Neural cell (in vitro differentiated cells): ENCODE measurements around the gene DOCK4. TPM values are rescaled to one million over a fixed set of nuclear protein-coding genes. Genes with fewer than 3 reads are reported as not detected.

Experiments
- H2AFZ ChIP-seq: fragments of 200-600, 300-800 bp; sonication (generic), shearing (Covaris generic); 2 replicates; pipeline ENCODE4 v1.6.0; 2014; ENCODE audit warnings: low read depth, mild to moderate bottlenecking, antibody characterized with exemption, low read length, moderate library complexity
- H3F3A ChIP-seq: fragments of 200-600 bp; shearing (Covaris generic); 2 replicates; pipeline ENCODE4 v1.6.1; 2016; ENCODE audit warnings: mild to moderate bottlenecking, moderate library complexity, mixed read lengths, antibody characterized with exemption, low read length; ENCODE audit not compliant: insufficient read depth, poor library complexity, severe bottlenecking
- H3K27ac ChIP-seq: fragments of 200-600, 300-800 bp; sonication (generic), shearing (Covaris generic); 2 replicates; pipeline ENCODE4 v1.5.1; 2014; ENCODE audit warnings: mild to moderate bottlenecking, low read length, moderate library complexity
- H3K27me3 ChIP-seq: fragments of 300-800, 200-600 bp; sonication (generic), shearing (Covaris generic); 2 replicates; pipeline ENCODE4 v1.6.0; 2014; ENCODE audit warnings: mild to moderate bottlenecking, low read depth, low read length, moderate library complexity; ENCODE audit not compliant: insufficient read depth
- H3K36me3 ChIP-seq: fragments of 300-800, 200-600 bp; sonication (generic), shearing (Covaris generic); 2 replicates; pipeline ENCODE4 v1.5.1; 2014; ENCODE audit warnings: mild to moderate bottlenecking, antibody characterized with exemption, low read length, moderate library complexity; ENCODE audit not compliant: insufficient read depth
- H3K4me2 ChIP-seq: fragments of 300-800, 200-600 bp; sonication (generic), shearing (Covaris generic); 2 replicates; pipeline ENCODE4 v1.6.0; 2014; ENCODE audit warnings: mild to moderate bottlenecking, low read length
- H3K4me3 ChIP-seq: fragments of 300-800, 200-600 bp; sonication (generic), shearing (Covaris generic); 2 replicates; pipeline ENCODE4 v1.5.1; 2014; ENCODE audit warnings: mild to moderate bottlenecking, low read length, moderate library complexity
- H3K79me2 ChIP-seq: fragments of 200-600 bp; shearing (Covaris generic); replicated peaks from 2 replicates; pipeline ENCODE4 v1.6.0; 2014; ENCODE audit warnings: mild to moderate bottlenecking, low read length, moderate library complexity; ENCODE audit not compliant: insufficient read depth
- H3K9ac ChIP-seq: fragments of 300-800, 200-600 bp; sonication (generic), shearing (Covaris generic); 2 replicates; pipeline ENCODE4 v1.6.1; 2016; ENCODE audit warnings: mild to moderate bottlenecking, low read length, mixed read lengths
- H3K9me2 ChIP-seq: fragments of 200-600 bp; shearing (Covaris generic); 2 replicates; pipeline ENCODE4 v1.6.1; 2016; ENCODE audit warnings: mild to moderate bottlenecking, low read length, mixed read lengths; ENCODE audit not compliant: insufficient read depth
- H3K9me3 ChIP-seq: fragments of 200-600, 300-800 bp; sonication (generic), shearing (Covaris generic); 2 replicates; pipeline ENCODE4 v1.6.1; 2016; ENCODE audit warnings: mild to moderate bottlenecking, mixed run types, low read length, moderate library complexity, mixed read lengths
- H4K20me1 ChIP-seq: fragments of 200-600 bp; shearing (Covaris generic); 2 replicates; pipeline ENCODE4 v1.6.1; 2016; ENCODE audit warnings: mild to moderate bottlenecking, mixed run types; ENCODE audit not compliant: insufficient read depth
- EP300 ChIP-seq: fragments of 450-650 bp; conservative IDR thresholded peaks from 2 replicates; pipeline ENCODE4 v1.6.1; 2014; ENCODE audit warnings: antibody characterized with exemption, mild to moderate bottlenecking, moderate library complexity; ENCODE audit not compliant: poor library complexity, severe bottlenecking
- EZH2 ChIP-seq: fragments of 200-600, 300-800 bp; shearing (Covaris generic), sonication (generic); IDR thresholded peaks from 2 replicates; pipeline ENCODE4 v1.6.1; 2014; ENCODE audit warnings: antibody characterized with exemption, low read length, borderline replicate concordance, mild to moderate bottlenecking; ENCODE audit not compliant: insufficient read depth, poor library complexity, severe bottlenecking
- MXI1 ChIP-seq: fragments of 450-650 bp; conservative IDR thresholded peaks from 2 replicates; pipeline ENCODE4 v1.6.1; 2014; ENCODE audit warnings: antibody characterized with exemption, mild to moderate bottlenecking; ENCODE audit not compliant: poor library complexity, severe bottlenecking
- POLR2AphosphoS5 ChIP-seq: IDR thresholded peaks from 2 replicates; pipeline ENCODE4 v1.6.1; 2012
- RAD21 ChIP-seq: fragments of 450-650 bp; conservative IDR thresholded peaks from 2 replicates; pipeline ENCODE4 v1.6.1; 2014; ENCODE audit warnings: antibody characterized with exemption, mild to moderate bottlenecking, moderate library complexity
- SMC3 ChIP-seq: fragments of 450-650 bp; conservative IDR thresholded peaks from 2 replicates; pipeline ENCODE4 v1.6.1; 2014; ENCODE audit warnings: antibody characterized with exemption, mild to moderate bottlenecking, moderate library complexity; ENCODE audit not compliant: poor library complexity
- TAF1 ChIP-seq: IDR thresholded peaks from 2 replicates; pipeline ENCODE4 v1.6.1; 2012; ENCODE audit warnings: low read depth
- polyA plus RNA-seq: library from polyadenylated mRNA; depleted of rRNA; stranded (reverse); fragments of >200 nt; gene quantifications from 2 replicates; pipeline ENCODE4 v1.2.3, GENCODE V29; 2014
- TF ChIP-seq, protein P1 (sequence below): IDR thresholded peaks from 2 replicates; pipeline ENCODE4 v1.6.1; 2012; ENCODE audit warnings: borderline replicate concordance
- TF ChIP-seq, protein P2 (sequence below): fragments of 450-650 bp; IDR thresholded peaks from 2 replicates; pipeline ENCODE4 v1.5.1; 2014; ENCODE audit warnings: antibody characterized with exemption, mild to moderate bottlenecking, moderate library complexity; ENCODE audit not compliant: poor library complexity, severe bottlenecking

DOCK4 gene
- polyA plus RNA-seq, 1 donor from 2014 or later, result 28.1 TPM

DNA sequence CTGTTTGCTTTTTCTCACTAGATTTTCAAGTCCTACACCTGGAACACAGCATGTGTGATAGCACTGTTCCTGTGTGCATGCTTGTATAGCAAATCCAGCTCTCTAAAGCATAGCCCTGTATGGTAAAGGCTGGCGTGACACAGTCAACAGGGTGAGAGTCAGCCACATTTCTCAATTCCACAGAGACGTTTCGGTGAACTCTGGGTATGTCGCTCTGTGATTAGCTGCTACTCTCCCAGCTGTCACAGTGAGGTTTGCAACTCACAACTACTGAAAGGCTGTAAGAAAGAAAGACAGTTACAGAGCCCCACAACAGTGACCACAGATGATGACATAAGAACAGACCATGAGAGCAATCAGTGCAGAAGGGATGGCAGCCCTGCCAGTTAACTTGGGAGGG lies 473.3 kb downstream of the DOCK4 start:
- Histone ChIP-seq H3K9me2 (no peaks in the 10 kb centered on the region), H3F3A (no peaks in the 10 kb centered on the region), H3K9ac (no peak overlapping the region), H3K4me2 (no peak overlapping the region), H3K27me3 (no peaks in the 10 kb centered on the region), H3K36me3 (peaks cover 9% of the 10 kb centered on the region), H3K9me3 (no peaks in the 10 kb centered on the region), H3K27ac (no peak overlapping the region), H3K4me3 (no peak overlapping the region), H2AFZ (no peak overlapping the region), H4K20me1 (no peaks in the 10 kb centered on the region), H3K79me2 (no peaks in the 10 kb centered on the region)
- TF ChIP-seq SMC3, result no peak
- TF ChIP-seq, protein P1, sequence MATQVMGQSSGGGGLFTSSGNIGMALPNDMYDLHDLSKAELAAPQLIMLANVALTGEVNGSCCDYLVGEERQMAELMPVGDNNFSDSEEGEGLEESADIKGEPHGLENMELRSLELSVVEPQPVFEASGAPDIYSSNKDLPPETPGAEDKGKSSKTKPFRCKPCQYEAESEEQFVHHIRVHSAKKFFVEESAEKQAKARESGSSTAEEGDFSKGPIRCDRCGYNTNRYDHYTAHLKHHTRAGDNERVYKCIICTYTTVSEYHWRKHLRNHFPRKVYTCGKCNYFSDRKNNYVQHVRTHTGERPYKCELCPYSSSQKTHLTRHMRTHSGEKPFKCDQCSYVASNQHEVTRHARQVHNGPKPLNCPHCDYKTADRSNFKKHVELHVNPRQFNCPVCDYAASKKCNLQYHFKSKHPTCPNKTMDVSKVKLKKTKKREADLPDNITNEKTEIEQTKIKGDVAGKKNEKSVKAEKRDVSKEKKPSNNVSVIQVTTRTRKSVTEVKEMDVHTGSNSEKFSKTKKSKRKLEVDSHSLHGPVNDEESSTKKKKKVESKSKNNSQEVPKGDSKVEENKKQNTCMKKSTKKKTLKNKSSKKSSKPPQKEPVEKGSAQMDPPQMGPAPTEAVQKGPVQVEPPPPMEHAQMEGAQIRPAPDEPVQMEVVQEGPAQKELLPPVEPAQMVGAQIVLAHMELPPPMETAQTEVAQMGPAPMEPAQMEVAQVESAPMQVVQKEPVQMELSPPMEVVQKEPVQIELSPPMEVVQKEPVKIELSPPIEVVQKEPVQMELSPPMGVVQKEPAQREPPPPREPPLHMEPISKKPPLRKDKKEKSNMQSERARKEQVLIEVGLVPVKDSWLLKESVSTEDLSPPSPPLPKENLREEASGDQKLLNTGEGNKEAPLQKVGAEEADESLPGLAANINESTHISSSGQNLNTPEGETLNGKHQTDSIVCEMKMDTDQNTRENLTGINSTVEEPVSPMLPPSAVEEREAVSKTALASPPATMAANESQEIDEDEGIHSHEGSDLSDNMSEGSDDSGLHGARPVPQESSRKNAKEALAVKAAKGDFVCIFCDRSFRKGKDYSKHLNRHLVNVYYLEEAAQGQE, result no peak

DNA sequence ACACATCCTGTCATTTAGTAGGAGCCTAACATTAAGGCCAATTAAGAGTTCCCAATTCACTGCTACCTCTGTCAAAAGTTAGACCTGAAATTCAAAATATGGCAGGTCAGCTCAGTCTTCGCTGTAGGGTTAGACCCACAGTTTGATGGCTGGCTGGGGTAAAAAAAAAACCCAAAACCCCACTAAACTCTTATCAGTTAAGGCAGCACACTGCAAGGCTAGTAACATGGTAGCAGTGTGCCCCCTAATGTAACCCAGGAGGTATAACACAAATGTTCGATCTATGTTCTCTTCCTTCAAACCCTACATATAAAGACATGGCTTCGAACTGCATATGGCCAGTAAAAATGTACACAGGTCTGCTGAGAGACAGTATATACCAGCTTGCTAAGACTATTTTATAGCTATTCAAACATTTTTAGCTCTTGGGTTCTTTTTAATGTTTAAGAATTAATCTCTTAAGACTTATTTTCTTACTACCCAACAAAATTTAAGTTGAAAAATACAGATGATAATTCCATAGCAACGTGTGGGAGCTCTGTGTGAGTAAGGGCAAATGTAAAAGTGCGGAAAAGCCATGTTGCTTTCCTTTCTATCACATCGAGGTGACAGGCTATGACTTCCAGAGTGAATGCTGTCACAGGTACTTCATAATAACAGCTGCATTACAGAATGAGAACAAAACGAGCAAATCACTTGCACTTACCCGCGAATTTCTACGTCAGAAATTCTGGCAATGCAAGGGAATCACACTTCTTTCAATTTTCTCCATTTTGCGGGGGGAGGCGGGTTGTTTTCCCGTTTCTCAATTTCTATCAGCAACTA lies 475.5 kb downstream of the DOCK4 start:
- Histone ChIP-seq H3K4me3 (no peak overlapping the region), H3K9me2 (no peaks in the 10 kb centered on the region), H4K20me1 (no peaks in the 10 kb centered on the region), H3K36me3 (peaks cover 9% of the 10 kb centered on the region), H3K27ac (peak overlapping the region; percentile 54), H3K4me2 (peak overlapping the region; percentile 9), H3K79me2 (no peaks in the 10 kb centered on the region), H3K27me3 (no peaks in the 10 kb centered on the region), H3F3A (no peaks in the 10 kb centered on the region), H3K9ac (no peak overlapping the region), H3K9me3 (no peaks in the 10 kb centered on the region), H2AFZ (no peak overlapping the region)
- TF ChIP-seq, protein P2, sequence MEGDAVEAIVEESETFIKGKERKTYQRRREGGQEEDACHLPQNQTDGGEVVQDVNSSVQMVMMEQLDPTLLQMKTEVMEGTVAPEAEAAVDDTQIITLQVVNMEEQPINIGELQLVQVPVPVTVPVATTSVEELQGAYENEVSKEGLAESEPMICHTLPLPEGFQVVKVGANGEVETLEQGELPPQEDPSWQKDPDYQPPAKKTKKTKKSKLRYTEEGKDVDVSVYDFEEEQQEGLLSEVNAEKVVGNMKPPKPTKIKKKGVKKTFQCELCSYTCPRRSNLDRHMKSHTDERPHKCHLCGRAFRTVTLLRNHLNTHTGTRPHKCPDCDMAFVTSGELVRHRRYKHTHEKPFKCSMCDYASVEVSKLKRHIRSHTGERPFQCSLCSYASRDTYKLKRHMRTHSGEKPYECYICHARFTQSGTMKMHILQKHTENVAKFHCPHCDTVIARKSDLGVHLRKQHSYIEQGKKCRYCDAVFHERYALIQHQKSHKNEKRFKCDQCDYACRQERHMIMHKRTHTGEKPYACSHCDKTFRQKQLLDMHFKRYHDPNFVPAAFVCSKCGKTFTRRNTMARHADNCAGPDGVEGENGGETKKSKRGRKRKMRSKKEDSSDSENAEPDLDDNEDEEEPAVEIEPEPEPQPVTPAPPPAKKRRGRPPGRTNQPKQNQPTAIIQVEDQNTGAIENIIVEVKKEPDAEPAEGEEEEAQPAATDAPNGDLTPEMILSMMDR, result peak; percentile 76
- TF ChIP-seq EP300, result peak; percentile 86
- peak; percentile 81 for TF ChIP-seq RAD21
- peak; percentile 72 for TF ChIP-seq SMC3
- peak; percentile 64 for TF ChIP-seq POLR2AphosphoS5
- no peak for TF ChIP-seq EZH2
- TF ChIP-seq, protein P1, result no peak
- no peak for TF ChIP-seq MXI1
- no peak for TF ChIP-seq TAF1
